H1 (cell line): Measurements from ENCODE around the gene C12orf56. TPM values are rescaled to one million over a fixed set of nuclear protein-coding genes. Genes with fewer than 3 reads are reported as not detected.
A peak's percentile ranks its signal among the peaks of the same experiment; 100 is the strongest.

Experiments
- CTCF ChIA-PET: fragments of 300-600 bp; sonication (Branson Sonifier 250); formaldehyde crosslinking; loops from one replicate; lab custom pipeline; 2021; ENCODE audit not compliant: partially characterized antibody; lab: Charles Lee
- POLR2A ChIA-PET: fragments of 300-600 bp; sonication (Branson Sonifier 250); formaldehyde crosslinking; loops from one replicate; lab custom pipeline; 2021; ENCODE audit warnings: inconsistent platforms; ENCODE audit not compliant: partially characterized antibody; lab: Charles Lee
- DNase-seq, 2 experiments: peaks; one replicate each; pipeline versions ENCODE4 v3.0.0 to v3.0.0-alpha.2; 2010 to 2022; ENCODE audit warnings: low spot score in 2 of 2, low read depth in 1 of 2, mixed read lengths in 1 of 2
- FAIRE-seq: peaks from 2 replicates; lab custom pipeline; 2011; peaks lifted over from hg19 to GRCh38; lab: Jason Lieb, UNC
- H2AFZ ChIP-seq: 2 replicates; pipeline ENCODE4 v1.8.1; 2012; ENCODE audit warnings: low read length, inconsistent platforms
- H2AK5ac ChIP-seq: 2 replicates; pipeline ENCODE4 v1.6.1; 2013; ENCODE audit warnings: low read depth, low read length
- H2BK120ac ChIP-seq: replicated peaks from 2 replicates; pipeline ENCODE3; 2013; ENCODE audit warnings: low read depth, low read length, inconsistent platforms
- H2BK12ac ChIP-seq: 2 replicates; pipeline ENCODE4 v1.6.1; 2013; ENCODE audit warnings: low read depth, low read length
- H2BK15ac ChIP-seq: 2 replicates; pipeline ENCODE4 v1.6.1; 2013; ENCODE audit warnings: low read length
- H2BK20ac ChIP-seq: 2 replicates; pipeline ENCODE4 v1.6.1; 2013; ENCODE audit warnings: low read length
- H2BK5ac ChIP-seq: 2 replicates; pipeline ENCODE4 v1.6.1; 2013; ENCODE audit warnings: low read depth, low read length
- H3K14ac ChIP-seq: 2 replicates; pipeline ENCODE4 v1.6.1; 2013; ENCODE audit warnings: inconsistent platforms; ENCODE audit not compliant: insufficient read length
- H3K18ac ChIP-seq: 2 replicates; pipeline ENCODE4 v1.6.1; 2013; ENCODE audit warnings: low read length; ENCODE audit errors: extremely low read depth
- H3K23ac ChIP-seq: 2 replicates; pipeline ENCODE4 v1.6.1; 2013; ENCODE audit warnings: inconsistent platforms; ENCODE audit not compliant: insufficient read length
- H3K23me2 ChIP-seq: 2 replicates; pipeline ENCODE4 v1.6.1; 2013; ENCODE audit warnings: low read depth, low read length
- H3K27ac ChIP-seq: 2 replicates; pipeline ENCODE4 v1.6.1; 2011; ENCODE audit warnings: low read depth, low read length, inconsistent platforms
- H3K27me3 ChIP-seq, 4 experiments: replicated peaks in 1 of 4; 1 replicate in 1 of 4; 2 replicates in 3 of 4; pipeline versions ENCODE4 v1.6.1 to v1.8.1; 2011 to 2013; ENCODE audit warnings: low read length in 3 of 4, mild to moderate bottlenecking in 3 of 4, inconsistent platforms in 2 of 4, mixed read lengths in 2 of 4, moderate library complexity in 1 of 4; ENCODE audit not compliant: control insufficient read depth in 3 of 4, insufficient read depth in 3 of 4; ENCODE audit errors: extremely low read depth in 1 of 4
- H3K36me3 ChIP-seq, 4 experiments: 2 replicates each; pipeline versions ENCODE4 v1.6.1 to v1.8.1; 2011 to 2013; ENCODE audit warnings: mild to moderate bottlenecking in 4 of 4, low read length in 3 of 4, moderate library complexity in 2 of 4, control low read depth in 1 of 4, inconsistent platforms in 1 of 4; ENCODE audit not compliant: insufficient read depth in 4 of 4, control insufficient read depth in 2 of 4
- H3K4ac ChIP-seq: replicated peaks from 2 replicates; pipeline ENCODE3; 2013; ENCODE audit warnings: low read length, low read depth, mixed read lengths, inconsistent platforms; ENCODE audit not compliant: insufficient read length
- H3K4me1 ChIP-seq, 4 experiments: replicated peaks in 1 of 4; 1 replicate in 1 of 4; 2 replicates in 3 of 4; pipeline versions ENCODE4 v1.6.1 to v1.8.1; 2011 to 2013; ENCODE audit warnings: low read length in 3 of 4, inconsistent platforms in 2 of 4, mixed read lengths in 1 of 4; ENCODE audit not compliant: insufficient read depth in 4 of 4, control insufficient read depth in 3 of 4
- H3K4me2 ChIP-seq, 2 experiments: 2 replicates each; pipeline versions ENCODE4 v1.6.1 to v1.8.1; 2011 to 2013; ENCODE audit warnings: low read depth in 2 of 2, low read length in 2 of 2, control low read depth in 1 of 2, inconsistent platforms in 1 of 2, mild to moderate bottlenecking in 1 of 2; ENCODE audit not compliant: insufficient read depth in 1 of 2
- H3K4me3 ChIP-seq, 4 experiments: fragments of 200-600, 300-600 bp in 1 of 4; sonication (generic), shearing (Covaris generic), sonication (Bioruptor Twin) in 1 of 4; 2 replicates each; pipeline versions ENCODE4 v1.5.1 to v1.8.1; 2011 to 2016; ENCODE audit warnings: low read length in 4 of 4, low read depth in 3 of 4, control low read depth in 2 of 4, inconsistent platforms in 2 of 4, mild to moderate bottlenecking in 2 of 4, mixed read lengths in 1 of 4, moderate library complexity in 1 of 4; ENCODE audit not compliant: insufficient read depth in 2 of 4; ENCODE audit errors: extremely low read depth in 1 of 4
- H3K56ac ChIP-seq: replicated peaks from 2 replicates; pipeline ENCODE3; 2013; ENCODE audit warnings: low read depth, mild to moderate bottlenecking, mixed read lengths, low read length, inconsistent platforms; ENCODE audit not compliant: insufficient read length
- H3K79me1 ChIP-seq: 2 replicates; pipeline ENCODE4 v1.6.1; 2013; ENCODE audit warnings: low read depth, low read length, control low read depth
- H3K79me2 ChIP-seq, 2 experiments: 2 replicates each; pipeline versions ENCODE4 v1.6.1 to v1.8.1; 2012 to 2013; ENCODE audit warnings: low read length in 2 of 2, mild to moderate bottlenecking in 2 of 2, inconsistent platforms in 1 of 2; ENCODE audit not compliant: insufficient read depth in 2 of 2, control insufficient read depth in 1 of 2
- H3K9ac ChIP-seq, 4 experiments: replicated peaks in 1 of 4; 1 replicate in 1 of 4; 2 replicates in 3 of 4; pipeline versions ENCODE4 v1.6.1 to v1.8.1; 2011 to 2013; ENCODE audit warnings: low read depth in 3 of 4, low read length in 3 of 4, control low read depth in 2 of 4, mild to moderate bottlenecking in 2 of 4, moderate library complexity in 2 of 4, inconsistent platforms in 1 of 4; ENCODE audit errors: extremely low read depth in 1 of 4
- H3K9me3 ChIP-seq, 2 experiments: 2 replicates each; pipeline versions ENCODE4 v1.6.1 to v1.8.1; 2012 to 2013; ENCODE audit warnings: mild to moderate bottlenecking in 2 of 2, moderate library complexity in 2 of 2, control low read depth in 1 of 2, inconsistent platforms in 1 of 2, low read depth in 1 of 2, low read length in 1 of 2, mixed read lengths in 1 of 2; ENCODE audit not compliant: insufficient read depth in 2 of 2
- H4K20me1 ChIP-seq, 2 experiments: replicated peaks in 1 of 2; 2 replicates each; pipeline versions ENCODE3 to v1.8.1; 2011 to 2013; ENCODE audit warnings: inconsistent platforms in 2 of 2, low read length in 2 of 2, mild to moderate bottlenecking in 1 of 2; ENCODE audit not compliant: insufficient read depth in 2 of 2, control insufficient read depth in 1 of 2
- H4K5ac ChIP-seq: 2 replicates; pipeline ENCODE4 v1.6.1; 2013; ENCODE audit warnings: low read length, low read depth, mixed read lengths, inconsistent platforms; ENCODE audit not compliant: insufficient read length
- H4K8ac ChIP-seq: 2 replicates; pipeline ENCODE4 v1.8.0; 2013; ENCODE audit warnings: mild to moderate bottlenecking, moderate library complexity, low read length, inconsistent platforms; ENCODE audit not compliant: insufficient read depth; ENCODE audit errors: extremely low read depth
- H4K91ac ChIP-seq: replicated peaks from 2 replicates; pipeline ENCODE3; 2013; ENCODE audit warnings: low read length, mixed read lengths, inconsistent platforms; ENCODE audit not compliant: insufficient read length
- EZH2 ChIP-seq: fragments of 200-600 bp; sonication (generic); IDR thresholded peaks from 2 replicates; pipeline ENCODE4 v1.7.1; 2012; ENCODE audit warnings: low read depth, mild to moderate bottlenecking, moderate library complexity, low read length, inconsistent platforms; ENCODE audit not compliant: severe bottlenecking
- GTF2F1 ChIP-seq: IDR thresholded peaks from 2 replicates; pipeline ENCODE4 v1.6.1; 2012; ENCODE audit warnings: low read depth, low read length, improper control_type of control experiment, borderline replicate concordance
- JUND ChIP-seq: IDR thresholded peaks from 2 replicates; pipeline ENCODE4 v1.6.1; 2011; ENCODE audit warnings: mild to moderate bottlenecking, improper control_type of control experiment, low read length
- KDM4A ChIP-seq: IDR thresholded peaks from one replicate; pipeline ENCODE4 v1.7.1; 2012; ENCODE audit warnings: low read depth, mild to moderate bottlenecking, moderate library complexity, low read length, inconsistent platforms; ENCODE audit not compliant: severe bottlenecking
- PHF8 ChIP-seq: fragments of 200-600 bp; sonication (generic); conservative IDR thresholded peaks from 2 replicates; pipeline ENCODE4 v1.7.1; 2012; ENCODE audit warnings: low read depth, mild to moderate bottlenecking, inconsistent platforms, low read length, moderate library complexity
- POLR2AphosphoS5 ChIP-seq: IDR thresholded peaks from 2 replicates; pipeline ENCODE4 v1.6.1; 2011; ENCODE audit warnings: low read depth, low read length
- RAD21 ChIP-seq, 2 experiments: IDR thresholded peaks in 1 of 2; conservative IDR thresholded peaks in 1 of 2; 2 replicates each; pipeline ENCODE4 v1.6.1; 2011; ENCODE audit warnings: low read depth in 2 of 2, low read length in 2 of 2, improper control_type of control experiment in 1 of 2, inconsistent platforms in 1 of 2, mild to moderate bottlenecking in 1 of 2, moderate library complexity in 1 of 2
- SIX5 ChIP-seq: IDR thresholded peaks from 2 replicates; pipeline ENCODE4 v1.6.1; 2011; ENCODE audit warnings: mild to moderate bottlenecking, low read depth, low read length
- WGBS, 2 experiments: shearing (Covaris generic) in 1 of 2; methylation state at CpG; one replicate each; pipeline versions ENCODE4 v1.1.6 to v1.1.7; 2013 to 2015; ENCODE audit warnings: low lambda C conversion rate in 2 of 2, mixed read lengths in 2 of 2, inconsistent platforms in 1 of 2, low coverage in 1 of 2, missing lambda C conversion rate in 1 of 2; ENCODE audit not compliant: insufficient replicate concordance in 2 of 2, insufficient coverage in 1 of 2, insufficient read length in 1 of 2; ENCODE audit errors: extremely low coverage in 1 of 2, missing lambda C conversion rate in 1 of 2; 5-methylcytosine and 5-hydroxymethylcytosine counted together
- long read RNA-seq, 2 experiments: library from RNA in 1 of 2; library from capped mRNA in 1 of 2; stranded (forward); transcript quantifications; one replicate each; pipeline ENCODE4 v2.0.0, GENCODE V29; 2021; ENCODE audit warnings: inconsistent platforms in 1 of 2
- polyA minus RNA-seq, 3 experiments: library from RNA; depleted of rRNA, polyadenylated mRNA; stranded (reverse); fragments of >200 nt; gene quantifications; 1 replicate in 2 of 3; 2 replicates in 1 of 3; pipeline ENCODE4 v1.2.3, GENCODE V29; 2011
- polyA plus RNA-seq, 7 experiments: library from polyadenylated mRNA; depleted of rRNA in 3 of 7; stranded (reverse) in 5 of 7; unstranded in 2 of 7; fragments of >200 nt in 5 of 7; fragments of 200-250 nt in 2 of 7; gene quantifications; 1 replicate in 5 of 7; 2 replicates in 1 of 7; 4 replicates in 1 of 7; pipeline versions ENCODE4 v1.2.1 to v1.2.3, GENCODE V29; 2011 to 2013; ENCODE audit warnings: missing spikeins in 2 of 7, mixed read lengths in 2 of 7
- total RNA-seq: library from RNA; stranded (reverse); fragmentation: NEBNext Ultra II Directional; extraction: Animal tissue kit (Norgen Biotek cat#: 25700); gene quantifications from 2 replicates; pipeline ENCODE4 v1.2.1, GENCODE V29; 2021
- TF ChIP-seq, protein P1 (sequence below): IDR thresholded peaks from 2 replicates; pipeline ENCODE4 v1.6.1; 2012; ENCODE audit warnings: inconsistent platforms

The C12orf56 gene
- total RNA-seq, result 1.1 TPM in 2 replicates
- 2.0 and 2.9 TPM in 2 replicates for polyA plus RNA-seq (2011; rRNA removed)
- 2.6 TPM for polyA plus RNA-seq (2011; cell fraction: cytosol; rRNA removed)
- 5.7 TPM for polyA plus RNA-seq (2011; cell fraction: nucleus; rRNA removed)
- 1.7 to 2.6 TPM (median 2.2 TPM) in 4 replicates for polyA plus RNA-seq (2012, experiment 1 of 2)
- polyA plus RNA-seq (2012, experiment 2 of 2), result 0.26 TPM
- polyA plus RNA-seq (2013, experiment 1 of 2), result 1.4 TPM
- 1.3 TPM for polyA plus RNA-seq (2013, experiment 2 of 2)
- polyA minus RNA-seq (2011; rRNA and poly(A)+ RNA removed), result 2.9 and 5.3 TPM in 2 replicates
- 1.0 TPM for polyA minus RNA-seq (2011; cell fraction: cytosol; rRNA and poly(A)+ RNA removed)
- 11.1 TPM for polyA minus RNA-seq (2011; cell fraction: nucleus; rRNA and poly(A)+ RNA removed)
- long read RNA-seq, experiment 1, partial matches to known transcripts, result 0 of 5 reads
- long read RNA-seq, experiment 1, other reads (novel, unspliced or antisense), result 5 of 5 reads
- long read RNA-seq, experiment 2, result 0 reads

DNA sequence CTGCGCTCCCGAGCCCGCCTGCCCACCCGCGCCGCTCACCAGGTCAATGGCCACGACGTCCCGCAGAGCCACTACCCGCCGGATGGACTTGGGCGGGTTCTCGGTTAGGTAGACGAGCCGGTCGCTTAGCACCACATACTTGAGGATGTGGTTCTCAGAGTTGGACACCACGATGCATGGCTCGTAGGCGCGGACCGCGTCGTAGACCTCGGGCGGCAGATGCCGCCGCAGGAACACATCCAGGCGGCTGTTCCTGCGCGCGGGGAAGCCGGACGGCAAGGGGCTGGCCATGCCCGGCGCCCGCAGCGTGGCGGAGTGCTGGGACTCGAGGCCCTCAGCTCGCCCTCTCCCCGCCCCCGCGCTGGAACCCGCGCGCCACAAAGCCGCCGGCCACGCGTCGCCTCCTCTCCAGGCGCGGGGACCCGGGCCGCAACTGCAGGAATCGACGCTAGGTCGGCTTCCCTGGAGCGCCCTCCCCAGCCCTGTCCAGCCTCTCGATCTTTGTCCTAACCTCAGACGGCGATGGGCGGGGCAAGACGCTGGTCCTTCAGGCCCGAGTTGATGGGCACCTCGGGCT lies at the start of gene C12orf56:
C12orf56 (minus strand) TSS at position 484 of the 577 bp plus-strand sequence; CDS start at position 291, 193 bp downstream.
- H2AFZ ChIP-seq, result peak within 1 kb of the TSS; percentile 95; the same call in 1 of the 2 replicates
- TF ChIP-seq RAD21 (IDR thresholded peaks at IDR 0.05 in 1 of 2, conservative IDR thresholded peaks at IDR 0.05 in 1 of 2; ENCODE audit: low read depth in 2 of 2, low read length in 2 of 2) (peak; percentile 5 to 21; a peak in 2 of 4 replicates), KDM4A (peak; percentile 92), SIX5 (no peak), PHF8 (peak; percentile 70), GTF2F1 (peak; percentile 73; the same call in 1 of the 2 replicates), JUND (no peak), EZH2 (peak; percentile 35), POLR2AphosphoS5 (peak; percentile 73)
- TF ChIP-seq, protein P1, sequence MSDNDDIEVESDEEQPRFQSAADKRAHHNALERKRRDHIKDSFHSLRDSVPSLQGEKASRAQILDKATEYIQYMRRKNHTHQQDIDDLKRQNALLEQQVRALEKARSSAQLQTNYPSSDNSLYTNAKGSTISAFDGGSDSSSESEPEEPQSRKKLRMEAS, result peak; percentile 89

More for the DNA sequence above, at the start of gene C12orf56:
- Histone ChIP-seq H4K5ac (no peak within 1 kb of the TSS), H2AK5ac (no peak within 1 kb of the TSS), H4K20me1 (no peaks in the 10 kb centered on the region), H3K79me2 (no peaks in the 10 kb centered on the region), H4K91ac (no peak within 1 kb of the TSS), H2BK15ac (peak within 1 kb of the TSS; percentile 72; the same call in 1 of the 2 replicates), H3K9ac (peak within 1 kb of the TSS in 2 of 4 experiments; percentile 21 to 48; a peak in 5 of 7 replicates), H3K27me3 (peaks cover 0 to 8% (median 2%) of the 10 kb centered on the region in 4 experiments; a peak in 5 of 7 replicates), H3K4me3 (peak within 1 kb of the TSS; percentile 37 to 62 (median 38)), H3K14ac (no peak within 1 kb of the TSS), H3K23ac (no peak within 1 kb of the TSS), H3K27ac (no peak within 1 kb of the TSS), H2BK120ac (no peak within 1 kb of the TSS), H3K4ac (no peak within 1 kb of the TSS), H4K8ac (peak within 1 kb of the TSS; percentile 80), H3K36me3 (no peaks in the 10 kb centered on the region), H3K79me1 (no peaks in the 10 kb centered on the region), H3K4me2 (peak within 1 kb of the TSS; percentile 52 to 80), H2BK20ac (no peak within 1 kb of the TSS), H3K4me1 (peaks cover 0 to 2% (median 0%) of the 10 kb centered on the region in 4 experiments; a peak in 3 of 7 replicates), H3K23me2 (no peaks in the 10 kb centered on the region), H2BK5ac (no peak within 1 kb of the TSS), H3K18ac (no peak within 1 kb of the TSS; the same call in 1 of the 2 replicates), H2BK12ac (0 out of 2 replicates have a peak within 1 kb of the TSS, but pooled peaks have one; percentile 19), H3K9me3 (no peaks in the 10 kb centered on the region), H3K56ac (no peak within 1 kb of the TSS)
- 21% methylated on average over 50 of the region's 66 CpGs; no CpG with 5 or more reads in 1 of the 2 experiments for WGBS, 2 experiments
- DNase-seq, result no peak
- POLR2A ChIA-PET, result interaction anchor here (1.2 to 2.1 kb wide), 5 partner anchors 9 to 71 kb away, joined by 3 to 10 read pairs (median 5); partner anchors contain the start of gene XPOT
- CTCF ChIA-PET, result interaction anchor here (0.6 to 1.8 kb wide), 11 partner anchors 10 to 132 kb away, joined by 3 to 8 read pairs (median 4); no protein-coding TSS in a partner anchor
- FAIRE-seq, result no peak
